Endothelial cell of umbilical vein (primary cell): ENCODE results near the gene PDE11A. TPM values are rescaled to one million over a fixed set of nuclear protein-coding genes. Genes with fewer than 3 reads are reported as not detected.

Experiments used
- BruUV-seq: library from RNA; stranded (reverse); fragments of 400-500 nt; replicated peaks from 2 replicates; lab custom pipeline; 2021; lab: Mats Ljungman, UMichigan
- CTCF ChIA-PET: fragments of 300-600, 350-600 bp; sonication (Branson Sonifier 250); formaldehyde crosslinking; loops from one replicate; lab custom pipeline; 2021; ENCODE audit warnings: antibody characterized with exemption, inconsistent platforms; lab: Charles Lee
- POLR2A ChIA-PET: fragments of 300-600, 350-600 bp; sonication (Branson Sonifier 250); formaldehyde crosslinking; loops from one replicate; lab custom pipeline; 2021; ENCODE audit warnings: antibody characterized with exemption, inconsistent platforms; lab: Charles Lee
- DNase-seq: peaks from one replicate; pipeline ENCODE4 v3.0.0-alpha.2; 2011; ENCODE audit warnings: low read depth, low spot score
- FAIRE-seq: peaks from 2 replicates; lab custom pipeline; 2011; peaks lifted over from hg19 to GRCh38; lab: Jason Lieb, UNC
- H2AFZ ChIP-seq: 2 replicates; pipeline ENCODE4 v1.6.0; 2012; ENCODE audit warnings: low read depth, low read length, control low read depth, inconsistent platforms
- H3K27ac ChIP-seq: 2 replicates; pipeline ENCODE4 v1.5.1; 2011; ENCODE audit warnings: low read depth, mild to moderate bottlenecking, control low read depth, low read length, moderate library complexity; ENCODE audit not compliant: insufficient read depth
- H3K27me3 ChIP-seq, 2 experiments: 2 replicates each; pipeline versions ENCODE4 v1.6.0 to v1.6.1; 2011; ENCODE audit warnings: low read length in 2 of 2, mixed read lengths in 1 of 2; ENCODE audit not compliant: control insufficient read depth in 2 of 2, insufficient read depth in 2 of 2
- H3K36me3 ChIP-seq, 2 experiments: 2 replicates in 1 of 2; 3 replicates in 1 of 2; pipeline ENCODE4 v1.5.1; 2011; ENCODE audit warnings: low read length in 2 of 2, mild to moderate bottlenecking in 1 of 2, moderate library complexity in 1 of 2; ENCODE audit not compliant: control insufficient read depth in 2 of 2, insufficient read depth in 2 of 2; ENCODE audit errors: extremely low read depth in 1 of 2
- H3K4me1 ChIP-seq: 3 replicates; pipeline ENCODE4 v1.5.1; 2011; ENCODE audit warnings: mild to moderate bottlenecking, low read length; ENCODE audit not compliant: control insufficient read depth, insufficient read depth; ENCODE audit errors: extremely low read depth
- H3K4me2 ChIP-seq: 2 replicates; pipeline ENCODE4 v1.6.1; 2011; ENCODE audit warnings: low read length, control low read depth, mixed read lengths; ENCODE audit not compliant: insufficient read depth
- H3K4me3 ChIP-seq, 3 experiments: fragments of 200-600 bp in 1 of 3; sonication (generic), shearing (Covaris generic) in 1 of 3; replicated peaks in 1 of 3; 2 replicates each; pipeline ENCODE4 v1.5.1; 2011 to 2016; ENCODE audit warnings: control low read depth in 3 of 3, low read length in 3 of 3, mild to moderate bottlenecking in 2 of 3, inconsistent platforms in 1 of 3, low read depth in 1 of 3, moderate library complexity in 1 of 3; ENCODE audit not compliant: insufficient read depth in 1 of 3
- H3K79me2 ChIP-seq: 2 replicates; pipeline ENCODE4 v1.6.0; 2012; ENCODE audit warnings: low read length, inconsistent platforms; ENCODE audit not compliant: control insufficient read depth, insufficient read depth
- H3K9ac ChIP-seq: replicated peaks from 2 replicates; pipeline ENCODE3; 2011; ENCODE audit warnings: low read length, control low read depth; ENCODE audit not compliant: insufficient read depth; ENCODE audit errors: extremely low read depth
- H3K9me1 ChIP-seq: replicated peaks from 3 replicates; pipeline ENCODE4 v1.6.0; 2011; ENCODE audit warnings: mild to moderate bottlenecking, low read length; ENCODE audit not compliant: control insufficient read depth, insufficient read depth; ENCODE audit errors: extremely low read depth
- H3K9me3 ChIP-seq: replicated peaks from 2 replicates; pipeline ENCODE4 v1.5.1; 2012; ENCODE audit warnings: low read length, inconsistent platforms; ENCODE audit not compliant: control insufficient read depth, insufficient read depth
- H4K20me1 ChIP-seq: replicated peaks from 2 replicates; pipeline ENCODE3; 2011; ENCODE audit warnings: mild to moderate bottlenecking, low read length; ENCODE audit not compliant: control insufficient read depth, insufficient read depth; ENCODE audit errors: extremely low read depth
- CTCF ChIP-seq, 2 donors: IDR thresholded peaks; 1 replicate in 1 of 2; 2 replicates in 1 of 2; pipeline ENCODE4 v1.5.1; 2011; ENCODE audit warnings: low read length in 2 of 2, mild to moderate bottlenecking in 2 of 2, moderate library complexity in 2 of 2, control low read depth in 1 of 2, inconsistent platforms in 1 of 2, low read depth in 1 of 2; ENCODE audit not compliant: insufficient read depth in 1 of 2; ENCODE audit errors: extremely low read depth in 1 of 2
- EZH2 ChIP-seq: IDR thresholded peaks from 2 replicates; pipeline ENCODE4 v1.6.1; 2012; ENCODE audit warnings: borderline replicate concordance, low read depth, mild to moderate bottlenecking, moderate library complexity, low read length, inconsistent platforms; ENCODE audit not compliant: severe bottlenecking
- FOS ChIP-seq: IDR thresholded peaks from 2 replicates; pipeline ENCODE4 v1.6.1; 2011; ENCODE audit warnings: mild to moderate bottlenecking, low read length, moderate library complexity, borderline replicate concordance; ENCODE audit not compliant: insufficient read depth
- GATA2 ChIP-seq: IDR thresholded peaks from 2 replicates; pipeline ENCODE4 v1.7.0; 2011; ENCODE audit warnings: low read depth, mild to moderate bottlenecking, moderate library complexity, mixed read lengths, low read length; ENCODE audit not compliant: insufficient read length, insufficient read depth
- JUN ChIP-seq: IDR thresholded peaks from 2 replicates; pipeline ENCODE4 v1.6.1; 2011; ENCODE audit warnings: borderline replicate concordance, low read depth; ENCODE audit not compliant: insufficient read length, insufficient read depth
- MAX ChIP-seq: IDR thresholded peaks from 2 replicates; pipeline ENCODE4 v1.6.1; 2011; ENCODE audit not compliant: insufficient read depth, insufficient read length
- MYC ChIP-seq: IDR thresholded peaks from one replicate; pipeline ENCODE4 v1.6.1; 2011; ENCODE audit warnings: mild to moderate bottlenecking, low read depth, low read length
- POLR2A ChIP-seq: IDR thresholded peaks from 2 replicates; pipeline ENCODE4 v1.6.1; 2012; ENCODE audit warnings: low read depth, mild to moderate bottlenecking, control low read depth, low read length
- POLR2AphosphoS5 ChIP-seq: IDR thresholded peaks from 2 replicates; pipeline ENCODE4 v1.6.1; 2012; ENCODE audit warnings: low read depth, mild to moderate bottlenecking, control low read depth, low read length, moderate library complexity; ENCODE audit not compliant: insufficient read depth
- dilution Hi-C: fragments of 300-500 bp; cut with MboI; formaldehyde crosslinking; loops from one replicate; pipeline ENCODE4 v1.15.0; 2019; ENCODE audit warnings: low sequenced_read_pairs; ENCODE audit not compliant: extremely low pct_ligation_motif_present
- intact Hi-C: fragments of 100-400 bp; cut with micrococcal nuclease; formaldehyde crosslinking; loops from one replicate; pipeline ENCODE4 v1.10.0; 2022
- polyA plus RNA-seq, 4 experiments: library from polyadenylated mRNA; depleted of rRNA in 3 of 4; stranded (reverse) in 3 of 4; unstranded in 1 of 4; fragments of >200 nt; gene quantifications; 2 replicates each; pipeline versions ENCODE4 v1.2.1 to v1.2.3, GENCODE V29; 2011 to 2012; ENCODE audit warnings: missing spikeins in 1 of 4
- total RNA-seq: library from RNA; stranded (reverse); gene quantifications from 2 replicates; pipeline ENCODE4 v1.2.3, GENCODE V29; 2021

The PDE11A gene
- total and polyA plus RNA-seq, 2 donors (not counting 3 experiments of a cell fraction or from before 2014, with no cell fraction given): 0.07 to 0.51 TPM

- Histone ChIP-seq H3K79me2 (no peaks in the 10 kb centered on the region), H3K4me3 (no peak overlapping the region), H3K27ac (no peak overlapping the region), H3K4me2 (no peak overlapping the region), H2AFZ (no peak overlapping the region), H3K27me3 (peaks cover 5 to 7% of the 10 kb centered on the region in 2 experiments), H3K36me3 (no peaks in the 10 kb centered on the region), H3K9me1 (no peaks in the 10 kb centered on the region), H3K4me1 (no peaks in the 10 kb centered on the region), H4K20me1 (no peaks in the 10 kb centered on the region), H3K9me3 (no peaks in the 10 kb centered on the region), H3K9ac (no peak overlapping the region)
- dilution Hi-C loops: no loop called here
- POLR2A ChIA-PET: no interaction called here
- no peak for TF ChIP-seq POLR2A
- TF ChIP-seq CTCF (IDR thresholded peaks at IDR 0.05; ENCODE audit: extremely low read depth in 1 of 2, insufficient read depth in 1 of 2, low read depth in 1 of 2, low read length in 2 of 2): no peak
- TF ChIP-seq JUN: no peak
- no peak for TF ChIP-seq EZH2
- no peak for TF ChIP-seq MAX
- TF ChIP-seq POLR2AphosphoS5: no peak
- TF ChIP-seq FOS: no peak
- TF ChIP-seq MYC: no peak
- TF ChIP-seq GATA2: no peak
- BruUV-seq: no TSS peak
- DNase-seq (no peak), FAIRE-seq (no peak)
- CTCF ChIA-PET: no interaction called here
- intact Hi-C loops: no loop called here
These were observed 383.0 kb downstream of the PDE11A start for GRCh38 chr2:177689623-177690022.
